Germinal center (tissue), 1 donor: ENCODE measurements around the gene GOLIM4.

Experiments
- DNase-seq: peaks from one replicate; pipeline ENCODE4 v3.0.0; 2012; ENCODE audit warnings: mixed read lengths, low spot score

The GOLIM4 gene

DNA sequence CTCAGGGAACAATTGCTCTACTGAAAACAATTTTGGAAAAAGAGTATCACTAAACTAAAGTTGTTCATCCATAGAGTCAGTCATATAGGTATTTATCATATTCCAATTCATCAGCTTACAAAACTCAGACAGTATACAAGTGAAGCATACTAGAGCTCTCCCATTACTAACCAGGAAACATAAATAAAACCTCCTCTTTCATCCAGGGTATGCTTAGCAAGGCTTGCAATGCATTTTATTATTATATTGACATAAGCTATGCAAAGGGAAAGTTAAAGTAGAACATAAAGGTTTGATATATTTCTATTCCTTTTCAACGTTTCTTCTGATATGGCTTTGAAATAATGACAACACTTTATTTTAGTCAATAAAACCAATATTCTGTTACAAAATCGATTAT is 106.7 kb downstream of the GOLIM4 start:
- DNase-seq = no peak

DNA sequence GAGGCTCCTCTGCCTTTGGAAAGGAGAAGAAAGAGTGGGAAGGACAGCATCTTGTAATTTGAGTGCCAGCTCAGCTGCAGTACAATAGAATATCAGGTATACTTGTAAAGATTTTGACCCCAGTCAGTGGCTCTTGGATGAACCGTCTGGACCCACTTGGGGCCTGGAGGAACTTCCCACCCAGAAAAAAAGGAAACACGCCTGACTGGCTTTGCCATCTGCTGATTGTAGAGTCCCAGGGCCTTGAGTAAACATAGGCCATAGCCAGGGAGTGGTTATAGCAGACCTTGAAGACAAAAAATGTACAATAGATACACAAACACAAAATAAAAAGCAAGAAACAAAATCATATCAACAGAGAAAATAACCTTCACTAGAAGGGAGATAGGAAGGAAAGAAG is 112.1 kb downstream of the GOLIM4 start:
- no peak for DNase-seq

GRCh38 chr3:167978486-167978885 is 117.2 kb downstream of the GOLIM4 start:
- no peak for DNase-seq

DNA sequence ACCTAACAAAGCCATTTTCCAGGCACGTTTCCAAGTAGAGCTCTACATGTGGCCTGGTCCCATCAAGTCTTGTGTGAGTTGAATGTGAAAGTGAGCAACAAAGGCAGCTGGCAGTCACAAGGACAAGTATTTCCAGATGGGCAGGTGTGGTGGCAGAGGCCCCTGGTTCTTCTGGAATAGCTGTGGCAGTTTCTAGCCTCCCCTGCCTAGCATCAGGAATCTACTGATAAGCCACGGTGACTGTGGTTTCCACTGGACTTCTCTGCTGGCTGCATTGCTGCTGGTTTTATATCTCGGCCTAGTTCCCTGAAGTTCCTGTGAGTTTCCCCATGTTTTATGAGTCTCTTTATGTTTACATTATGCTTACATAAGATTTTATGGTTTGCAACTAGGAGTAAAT is 117.7 kb downstream of the GOLIM4 start:
- DNase-seq = no peak

GRCh38 chr3:167976516-167977361 is 119.0 kb downstream of the GOLIM4 start:
- no peak for DNase-seq

- DNase-seq = no peak
Observed at GRCh38 chr3:167973901-167974300, 121.8 kb downstream of the GOLIM4 start.

GRCh38 chr3:167973046-167973445 is 122.7 kb downstream of the GOLIM4 start:
- no peak for DNase-seq

- no peak for DNase-seq
Observed at GRCh38 chr3:167972502-167972901, 123.2 kb downstream of the GOLIM4 start.

DNA sequence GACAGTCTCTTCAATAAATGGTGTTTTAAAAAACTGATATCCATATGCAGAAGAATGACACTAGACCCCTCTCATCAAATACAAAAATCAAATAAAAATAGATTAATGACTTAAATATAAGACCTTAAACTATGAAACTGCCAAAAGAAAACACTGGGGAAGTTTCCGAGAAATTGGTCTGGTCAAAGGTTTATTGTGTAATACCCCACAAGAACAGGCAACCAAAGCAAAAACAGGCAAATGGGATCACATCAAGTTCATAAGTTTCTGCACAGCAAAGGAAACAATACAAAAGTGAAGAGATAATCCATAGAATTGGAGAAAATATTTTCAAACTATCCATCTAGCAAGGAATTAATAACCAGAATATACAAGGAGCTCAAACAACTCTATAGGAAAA is 126.2 kb downstream of the GOLIM4 start:
- DNase-seq = no peak

GRCh38 chr3:167967257-167968036 is 128.3 kb downstream of the GOLIM4 start:
- DNase-seq = no peak
